ENCODE results near the gene LRRC49.

The LRRC49 gene

GRCh38 chr15:71056111-71056510 is 163.5 kb downstream of the LRRC49 start:
- DNase-seq = no peak

- no peak for DNase-seq
Measured at GRCh38 chr15:71057143-71057542, 164.5 kb downstream of the LRRC49 start.

GRCh38 chr15:71057581-71057980 is 165.0 kb downstream of the LRRC49 start:
- no peak for DNase-seq

GRCh38 chr15:71060983-71061382 is 168.4 kb downstream of the LRRC49 start:
- DNase-seq = no peak

- DNase-seq = no peak
Measured at GRCh38 chr15:71066983-71067382, 174.4 kb downstream of the LRRC49 start.

GRCh38 chr15:71069693-71070092 is 177.1 kb downstream of the LRRC49 start:
- no peak for DNase-seq

- no peak for DNase-seq
Measured at GRCh38 chr15:71071529-71071928, 178.9 kb downstream of the LRRC49 start.

GRCh38 chr15:71072423-71072822 is 179.8 kb downstream of the LRRC49 start:
- DNase-seq = no peak

- DNase-seq = no peak
Measured at GRCh38 chr15:71078506-71079207, 186.0 kb downstream of the LRRC49 start.

GRCh38 chr15:71079208-71080044 is 186.8 kb downstream of the LRRC49 start:
- no peak for DNase-seq

GRCh38 chr15:71080166-71080565 is 187.5 kb downstream of the LRRC49 start:
- DNase-seq = no peak

- DNase-seq = no peak
Measured at GRCh38 chr15:71080705-71081104, 188.1 kb downstream of the LRRC49 start.

- DNase-seq = no peak
Measured at GRCh38 chr15:71082803-71083202, 190.2 kb downstream of the LRRC49 start.

GRCh38 chr15:71083349-71083748 is 190.7 kb downstream of the LRRC49 start:
- no peak for DNase-seq

GRCh38 chr15:71084264-71084663 is 191.6 kb downstream of the LRRC49 start:
- DNase-seq = no peak

GRCh38 chr15:71085809-71086208 is 193.2 kb downstream of the LRRC49 start:
- no peak for DNase-seq

- DNase-seq = no peak
Measured at GRCh38 chr15:71088155-71088554, 195.5 kb downstream of the LRRC49 start.

GRCh38 chr15:71088683-71089082 is 196.1 kb downstream of the LRRC49 start:
- DNase-seq = no peak

GRCh38 chr15:71089801-71090200 is 197.2 kb downstream of the LRRC49 start:
- DNase-seq = no peak

GRCh38 chr15:71091601-71092000 is 199.0 kb downstream of the LRRC49 start:
- no peak for DNase-seq

- no peak for DNase-seq
Measured at GRCh38 chr15:71092056-71092600, 199.5 kb downstream of the LRRC49 start.

GRCh38 chr15:71093054-71094024 is 200.7 kb downstream of the LRRC49 start:
- DNase-seq = no peak

GRCh38 chr15:71094137-71094536 is 201.5 kb downstream of the LRRC49 start:
- DNase-seq = no peak
